MCF 10A (cell line): ENCODE data around the gene TCF7L2. TPM values are rescaled to one million over a fixed set of nuclear protein-coding genes. Genes with fewer than 3 reads are reported as not detected.

Experiments
- BruUV-seq: library from RNA; stranded (reverse); fragments of 400-500 nt; replicated peaks from 2 replicates; lab custom pipeline; 2021; lab: Mats Ljungman, UMichigan
- CTCF ChIA-PET: fragments of 300-600 bp; sonication (Branson Sonifier 250); formaldehyde crosslinking; extraction: SDS; loops from one replicate; lab custom pipeline; 2021; ENCODE audit warnings: antibody characterized with exemption, inconsistent platforms; lab: Yijun Ruan, JAX
- POLR2A ChIA-PET: fragments of 300-600, 350-650 bp; sonication (Branson Sonifier 250); formaldehyde crosslinking; extraction: SDS; loops from one replicate; lab custom pipeline; 2020; ENCODE audit warnings: antibody characterized with exemption, inconsistent platforms; lab: Yijun Ruan, JAX
- DNase-seq: peaks from one replicate; pipeline ENCODE4 v3.0.0-alpha.2; 2018; ENCODE audit not compliant: unreplicated experiment
- H3K27ac Mint-ChIP-seq: one replicate; pipeline ENCODE4 v1.8.0; 2022; ENCODE audit warnings: mild to moderate bottlenecking, low read depth, mixed read lengths; ENCODE audit not compliant: unreplicated experiment
- H3K27me3 Mint-ChIP-seq: one replicate; pipeline ENCODE4 v1.8.0; 2022; ENCODE audit warnings: mixed read lengths; ENCODE audit not compliant: insufficient read depth, unreplicated experiment
- H3K36me3 Mint-ChIP-seq: one replicate; pipeline ENCODE4 v1.8.0; 2022; ENCODE audit warnings: mild to moderate bottlenecking, moderate library complexity, mixed read lengths; ENCODE audit not compliant: insufficient read depth, unreplicated experiment
- H3K4me1 Mint-ChIP-seq: one replicate; pipeline ENCODE4 v1.8.0; 2022; ENCODE audit warnings: mixed read lengths; ENCODE audit not compliant: insufficient read depth, unreplicated experiment
- H3K4me3 Mint-ChIP-seq: one replicate; pipeline ENCODE4 v1.8.0; 2022; ENCODE audit warnings: mild to moderate bottlenecking, moderate library complexity, mixed read lengths; ENCODE audit not compliant: unreplicated experiment
- H3K9me3 Mint-ChIP-seq: one replicate; pipeline ENCODE4 v1.8.0; 2022; ENCODE audit warnings: mixed read lengths; ENCODE audit not compliant: unreplicated experiment
- CTCF ChIP-seq: fragments of 200-600 bp; IDR thresholded peaks from one replicate; pipeline ENCODE4 v1.8.0; 2022; ENCODE audit warnings: antibody characterized with exemption, mild to moderate bottlenecking; ENCODE audit not compliant: unreplicated experiment
- intact Hi-C: fragments of 100-400 bp; cut with micrococcal nuclease; formaldehyde crosslinking; loops from 2 replicates; pipeline ENCODE4 v1.14.1; 2022
- total RNA-seq: library from RNA; stranded (reverse); gene quantifications from 2 replicates; pipeline ENCODE4 v1.2.3, GENCODE V29; 2022

Gene TCF7L2
- total RNA-seq, 1 experiment from 2014 or later: 25.2 TPM

GRCh38 chr10:113169111-113169510 is 219.1 kb downstream of the TCF7L2 start:
- no peak for DNase-seq
- H3K4me1 Mint-ChIP-seq: no peaks in the 10 kb centered on the region
- ChIA-PET POLR2A (interaction anchor here (1.0 kb wide), 1 partner anchor 10 kb away, joined by 3 read pairs; no protein-coding TSS in a partner anchor), CTCF (no interaction called here)
- H3K27ac Mint-ChIP-seq: no peak overlapping the region
- no TSS peak for BruUV-seq
- no peak overlapping the region for H3K4me3 Mint-ChIP-seq
- no peak for TF ChIP-seq CTCF
- H3K36me3 Mint-ChIP-seq: peaks cover 43% of the 10 kb centered on the region
- no peaks in the 10 kb centered on the region for H3K9me3 Mint-ChIP-seq
- intact Hi-C loops: no loop called here
- H3K27me3 Mint-ChIP-seq: no peaks in the 10 kb centered on the region

- intact Hi-C loops: no loop called here
- BruUV-seq: no TSS peak
- Mint-ChIP-seq H3K27me3 (no peaks in the 10 kb centered on the region), H3K4me3 (no peak overlapping the region), H3K9me3 (no peaks in the 10 kb centered on the region), H3K36me3 (peaks cover 37% of the 10 kb centered on the region), H3K27ac (no peak overlapping the region), H3K4me1 (no peaks in the 10 kb centered on the region)
- ChIA-PET CTCF (interaction anchor here (0.5 kb wide), 1 partner anchor 204 kb away, joined by 3 read pairs; no protein-coding TSS in a partner anchor), POLR2A (no interaction called here)
- no peak for TF ChIP-seq CTCF
- DNase-seq: no peak
Measured at GRCh38 chr10:113169853-113170460, 219.9 kb downstream of the TCF7L2 start.

GRCh38 chr10:113171662-113172061 is 221.6 kb downstream of the TCF7L2 start:
- CTCF ChIA-PET: interaction anchor here (0.6 to 0.9 kb wide), 2 partner anchors 23 to 214 kb away, joined by 3 to 4 read pairs; no protein-coding TSS in a partner anchor
- POLR2A ChIA-PET: no interaction called here
- no peak for TF ChIP-seq CTCF
- peaks cover 27% of the 10 kb centered on the region for H3K36me3 Mint-ChIP-seq
- no peaks in the 10 kb centered on the region for H3K4me1 Mint-ChIP-seq
- H3K9me3 Mint-ChIP-seq: no peaks in the 10 kb centered on the region
- DNase-seq: no peak
- intact Hi-C loops: no loop called here
- H3K27ac Mint-ChIP-seq: no peak overlapping the region
- no peaks in the 10 kb centered on the region for H3K27me3 Mint-ChIP-seq
- H3K4me3 Mint-ChIP-seq: no peak overlapping the region
- BruUV-seq: no TSS peak

- intact Hi-C loops: no loop called here
- Mint-ChIP-seq H3K9me3 (no peaks in the 10 kb centered on the region), H3K4me3 (no peak overlapping the region), H3K4me1 (no peaks in the 10 kb centered on the region), H3K36me3 (peaks cover 6% of the 10 kb centered on the region), H3K27ac (no peak overlapping the region), H3K27me3 (no peaks in the 10 kb centered on the region)
- ChIA-PET CTCF (interaction anchor here (0.6 to 1.0 kb wide), 3 partner anchors 51 to 585 kb away, joined by 3 to 5 read pairs (median 4); no protein-coding TSS in a partner anchor), POLR2A (interaction anchor here (1.0 kb wide), 1 partner anchor 225 kb away, joined by 4 read pairs; no protein-coding TSS in a partner anchor)
- no TSS peak for BruUV-seq
- TF ChIP-seq CTCF: no peak
- DNase-seq: no peak
Measured at GRCh38 chr10:113175176-113175575, 225.1 kb downstream of the TCF7L2 start.
